ENCODE data around the gene PPP6R3.

DNA sequence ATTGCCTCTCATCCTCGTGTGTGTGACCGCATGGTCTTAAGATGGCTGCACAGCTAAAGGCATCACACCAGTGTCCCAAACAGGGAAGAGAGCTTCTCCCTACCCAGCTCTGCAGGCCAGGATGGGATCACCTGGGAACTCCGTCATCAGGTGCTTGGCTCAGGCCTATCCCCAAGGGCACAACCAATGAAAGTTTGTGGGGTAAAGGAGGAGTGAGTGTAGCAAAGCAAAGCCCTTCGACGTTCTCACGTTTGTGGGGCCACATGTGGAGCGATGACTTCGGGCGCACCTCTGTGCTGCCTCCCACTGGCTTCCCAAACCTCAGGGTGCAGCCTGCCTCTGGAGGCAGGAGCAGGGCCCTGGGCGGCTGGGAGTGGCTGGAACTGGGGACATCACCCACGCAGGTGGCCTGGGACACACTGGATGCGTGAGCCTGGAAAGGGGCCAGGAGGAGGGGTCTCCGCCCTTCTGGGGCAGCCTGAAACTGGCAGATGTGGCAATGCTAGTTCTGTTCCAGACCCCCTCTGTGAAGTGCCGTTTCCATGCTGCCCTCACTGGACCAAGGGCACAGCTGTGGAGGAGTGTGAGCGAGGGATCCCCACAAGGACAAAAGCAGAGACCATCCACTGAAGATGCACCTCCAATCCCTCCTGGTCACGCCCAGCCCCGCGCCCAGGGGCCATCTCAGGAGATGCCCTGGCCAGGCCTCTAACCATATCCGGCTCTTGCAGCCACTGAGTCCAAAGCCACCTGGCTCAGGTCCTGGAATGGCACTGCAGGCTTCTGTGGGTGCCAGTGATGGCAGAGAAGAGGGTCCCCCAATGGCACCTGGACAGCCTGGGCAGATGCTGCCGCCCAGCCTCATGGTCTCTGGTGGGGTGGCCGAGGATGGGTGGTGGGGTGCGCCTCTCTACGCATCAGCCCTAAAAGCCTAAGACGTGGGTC lies 193.2 kb downstream of the PPP6R3 start:
- TF ChIP-seq, protein P1, sequence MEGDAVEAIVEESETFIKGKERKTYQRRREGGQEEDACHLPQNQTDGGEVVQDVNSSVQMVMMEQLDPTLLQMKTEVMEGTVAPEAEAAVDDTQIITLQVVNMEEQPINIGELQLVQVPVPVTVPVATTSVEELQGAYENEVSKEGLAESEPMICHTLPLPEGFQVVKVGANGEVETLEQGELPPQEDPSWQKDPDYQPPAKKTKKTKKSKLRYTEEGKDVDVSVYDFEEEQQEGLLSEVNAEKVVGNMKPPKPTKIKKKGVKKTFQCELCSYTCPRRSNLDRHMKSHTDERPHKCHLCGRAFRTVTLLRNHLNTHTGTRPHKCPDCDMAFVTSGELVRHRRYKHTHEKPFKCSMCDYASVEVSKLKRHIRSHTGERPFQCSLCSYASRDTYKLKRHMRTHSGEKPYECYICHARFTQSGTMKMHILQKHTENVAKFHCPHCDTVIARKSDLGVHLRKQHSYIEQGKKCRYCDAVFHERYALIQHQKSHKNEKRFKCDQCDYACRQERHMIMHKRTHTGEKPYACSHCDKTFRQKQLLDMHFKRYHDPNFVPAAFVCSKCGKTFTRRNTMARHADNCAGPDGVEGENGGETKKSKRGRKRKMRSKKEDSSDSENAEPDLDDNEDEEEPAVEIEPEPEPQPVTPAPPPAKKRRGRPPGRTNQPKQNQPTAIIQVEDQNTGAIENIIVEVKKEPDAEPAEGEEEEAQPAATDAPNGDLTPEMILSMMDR (conservative IDR thresholded peaks at IDR 0.05; ENCODE audit: low read length): no peak
- no peak for TF ChIP-seq EZH2phosphoT487 (IDR thresholded peaks at IDR 0.05; ENCODE audit: borderline replicate concordance)

Measured in Loucy (cell line).